HG03039 (cell line): ENCODE measurements around the gene IFIT5.
"Not testable (repeated sequence)": the region's sequence is repeated elsewhere in the genome, so short reads cannot be mapped to it uniquely, and the experiment has no call there.

Experiments
- ATAC-seq: cut with Tn5 transposase; IDR thresholded peaks from one replicate; pipeline ENCODE4 v1.9.1; 2021; ENCODE audit warnings: mild to moderate bottlenecking, moderate library complexity; ENCODE audit not compliant: unreplicated experiment

The IFIT5 gene, protein sequence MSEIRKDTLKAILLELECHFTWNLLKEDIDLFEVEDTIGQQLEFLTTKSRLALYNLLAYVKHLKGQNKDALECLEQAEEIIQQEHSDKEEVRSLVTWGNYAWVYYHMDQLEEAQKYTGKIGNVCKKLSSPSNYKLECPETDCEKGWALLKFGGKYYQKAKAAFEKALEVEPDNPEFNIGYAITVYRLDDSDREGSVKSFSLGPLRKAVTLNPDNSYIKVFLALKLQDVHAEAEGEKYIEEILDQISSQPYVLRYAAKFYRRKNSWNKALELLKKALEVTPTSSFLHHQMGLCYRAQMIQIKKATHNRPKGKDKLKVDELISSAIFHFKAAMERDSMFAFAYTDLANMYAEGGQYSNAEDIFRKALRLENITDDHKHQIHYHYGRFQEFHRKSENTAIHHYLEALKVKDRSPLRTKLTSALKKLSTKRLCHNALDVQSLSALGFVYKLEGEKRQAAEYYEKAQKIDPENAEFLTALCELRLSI

GRCh38 chr10:89414146-89414878, at the start of gene IFIT5:
Gene IFIT5 (plus strand): TSS chr10:89414568. CDS start chr10:89414799, 231 bp downstream.
- peak; percentile 55 for ATAC-seq

DNA sequence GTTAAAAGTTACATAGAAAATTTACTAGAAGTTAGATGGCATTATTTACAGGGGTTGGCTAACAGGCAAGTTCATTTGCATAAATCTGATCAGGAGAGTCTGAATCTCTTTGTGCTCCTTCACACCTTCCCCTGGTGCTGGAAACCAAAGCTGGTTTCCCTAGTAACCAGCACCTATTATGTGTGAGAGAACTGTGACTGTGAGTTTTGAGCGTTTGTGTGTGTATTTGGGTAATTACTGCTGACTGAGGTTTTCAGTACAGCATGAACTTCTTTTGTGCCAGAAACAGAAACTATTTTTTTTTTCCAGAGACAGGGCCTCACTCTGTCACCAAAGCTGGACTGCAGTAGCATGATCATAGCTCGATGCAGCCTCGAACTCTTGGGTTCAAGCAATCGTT, 46.8 kb upstream of the IFIT5 start:
- no peak for ATAC-seq

- ATAC-seq, result no peak
Measured at GRCh38 chr10:89368129-89368528, 46.2 kb upstream of the IFIT5 start.

DNA sequence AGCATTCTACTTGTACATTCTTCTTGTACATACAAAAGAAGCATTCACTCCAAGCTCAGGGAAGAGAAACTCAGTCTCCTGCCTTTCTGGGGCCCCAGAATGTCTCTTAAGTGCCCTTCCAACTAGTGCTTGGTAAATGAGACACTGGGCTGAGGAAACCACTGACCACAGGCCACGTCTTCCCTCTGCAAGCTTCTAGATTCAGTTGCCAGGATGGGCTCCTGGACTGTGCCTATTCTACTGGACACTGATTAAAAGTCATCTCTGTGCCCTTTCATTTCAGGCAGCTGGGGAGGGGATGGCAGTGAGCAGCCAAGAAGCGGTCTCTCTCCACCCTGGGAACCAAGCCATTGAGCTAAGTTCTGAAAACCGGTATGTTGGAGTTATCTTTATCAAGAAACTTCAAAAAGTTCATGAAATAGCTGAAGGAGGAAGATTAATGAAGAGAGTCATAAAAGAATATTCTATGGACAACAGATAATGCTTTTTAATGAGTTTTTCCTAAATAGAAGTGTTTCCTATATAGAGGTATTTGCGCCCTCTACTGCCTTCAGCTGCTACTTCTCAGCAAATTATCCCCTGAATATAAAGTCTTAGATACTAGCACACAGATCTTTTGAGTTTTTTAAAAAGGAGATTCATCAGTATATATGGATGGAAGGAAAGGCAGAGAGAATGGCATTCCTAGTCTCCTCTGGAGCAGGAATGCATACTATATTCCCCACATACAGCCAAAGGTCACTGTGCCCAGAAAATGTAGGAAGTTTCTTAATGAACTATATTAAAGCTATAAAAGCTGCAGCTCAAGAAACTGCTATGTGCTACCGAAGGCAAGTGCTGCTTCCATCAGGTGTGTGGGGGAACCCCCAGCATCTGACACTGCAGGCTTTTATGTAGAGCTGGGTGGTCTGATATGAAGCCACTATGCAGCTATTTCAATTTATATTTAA, 44.9 kb upstream of the IFIT5 start:
- ATAC-seq, result no peak

- no peak for ATAC-seq
Measured at GRCh38 chr10:89371079-89371478, 43.3 kb upstream of the IFIT5 start.

- no peak for ATAC-seq
Measured at GRCh38 chr10:89371987-89372386, 42.4 kb upstream of the IFIT5 start.

DNA sequence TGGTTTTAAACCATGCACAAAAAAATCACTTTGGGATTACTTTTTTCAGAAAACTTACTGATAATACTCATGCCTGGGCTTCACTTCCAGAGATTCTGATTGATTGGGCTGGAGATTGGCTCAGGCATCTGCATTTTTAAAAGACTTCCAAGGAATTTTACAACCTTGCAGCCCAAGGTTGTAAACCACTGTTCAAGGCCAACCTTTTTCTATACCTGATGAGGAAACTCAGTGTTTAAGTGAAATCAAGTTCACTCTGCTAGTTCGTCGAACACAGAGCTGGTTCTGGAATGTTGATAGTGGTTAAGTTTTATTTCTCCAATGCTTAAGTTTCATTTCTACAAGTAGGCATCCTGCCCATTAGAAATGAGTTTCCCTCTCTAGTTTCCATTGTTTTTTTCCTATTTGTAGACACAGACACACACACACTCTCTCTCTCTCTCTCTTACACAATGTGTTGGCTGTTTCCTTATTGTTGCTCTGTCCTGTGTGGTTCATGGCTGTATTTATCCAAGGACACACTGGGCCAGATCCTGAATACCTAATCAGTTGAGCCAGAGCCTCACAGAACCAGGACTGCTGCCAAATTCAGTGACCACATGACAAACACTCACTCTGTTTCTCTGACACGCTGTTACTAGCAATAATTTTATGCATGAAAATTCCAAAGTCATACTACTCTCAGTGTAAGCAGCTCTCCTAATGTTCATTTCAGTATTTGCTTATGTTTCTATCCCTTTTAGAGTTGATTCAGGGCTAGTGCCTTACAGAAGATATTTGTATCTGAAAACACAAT, 40.3 kb upstream of the IFIT5 start:
- no peak for ATAC-seq

- no peak for ATAC-seq
Measured at GRCh38 chr10:89374713-89375141, 39.6 kb upstream of the IFIT5 start.

GRCh38 chr10:89377705-89378637, 36.4 kb upstream of the IFIT5 start, which contains the start of gene IFIT1B:
Gene IFIT1B (plus strand): TSS chr10:89378056. CDS start chr10:89378136, 80 bp downstream.
- no peak for ATAC-seq

- ATAC-seq, result no peak
Measured at GRCh38 chr10:89379103-89379502, 35.3 kb upstream of the IFIT5 start.

GRCh38 chr10:89382757-89383156, 31.6 kb upstream of the IFIT5 start:
- no peak for ATAC-seq

- ATAC-seq, result no peak
Measured at GRCh38 chr10:89384474-89385340, 29.7 kb upstream of the IFIT5 start.

GRCh38 chr10:89388806-89389205, 25.6 kb upstream of the IFIT5 start:
- ATAC-seq, result no peak

DNA sequence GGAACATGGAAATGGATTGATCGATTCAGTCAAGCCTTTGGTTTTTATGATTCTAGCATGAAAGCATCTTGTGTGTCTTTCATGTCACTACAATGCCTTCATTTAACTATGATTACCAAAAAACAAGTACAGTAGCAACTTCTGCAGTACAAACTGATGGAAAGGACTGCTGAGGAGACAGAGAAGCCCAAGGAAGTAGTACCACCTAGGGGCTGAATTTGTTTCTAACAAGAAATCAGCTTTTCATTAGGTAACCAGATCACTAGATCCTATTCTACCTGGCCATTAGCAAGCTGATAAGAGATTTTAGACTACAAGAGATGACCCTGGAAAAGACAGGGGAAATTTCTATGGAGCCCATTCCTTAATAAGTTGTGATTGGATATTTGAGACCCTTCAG, 25.1 kb upstream of the IFIT5 start:
- no peak for ATAC-seq

- no peak for ATAC-seq
Measured at GRCh38 chr10:89390476-89391225, 23.7 kb upstream of the IFIT5 start.

DNA sequence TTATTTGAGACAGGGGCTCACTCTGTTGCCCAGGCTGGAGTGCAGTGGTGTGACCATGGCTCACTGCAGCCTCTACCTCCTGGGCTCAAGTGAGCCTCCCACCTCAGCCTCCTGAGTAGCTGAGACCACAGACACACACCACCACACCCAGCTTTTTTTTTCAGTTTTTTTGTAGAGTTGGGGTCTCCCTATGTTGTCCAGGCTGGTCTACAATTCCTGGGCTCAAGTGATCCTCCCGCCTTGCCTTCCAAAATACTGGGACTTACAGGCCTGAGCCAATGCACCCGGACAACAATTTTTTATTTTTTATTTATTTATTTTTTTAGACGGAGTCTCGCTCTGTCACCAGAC, 23.2 kb upstream of the IFIT5 start:
- ATAC-seq, result not testable (repeated sequence)
